D721Med (cell line): ENCODE data around the gene AQP2.

Experiments used
- DNase-seq: peaks from one replicate; pipeline ENCODE4 v3.0.0; 2011; ENCODE audit warnings: low spot score; ENCODE audit not compliant: insufficient read length
- FAIRE-seq: peaks from 2 replicates; lab custom pipeline; 2011; peaks lifted over from hg19 to GRCh38; lab: Jason Lieb, UNC
- CTCF ChIP-seq: IDR thresholded peaks from 2 replicates; pipeline ENCODE4 v1.5.1; 2012; ENCODE audit warnings: mild to moderate bottlenecking, control low read depth; ENCODE audit not compliant: insufficient read depth; ENCODE audit errors: missing control alignments

AQP2 gene

DNA sequence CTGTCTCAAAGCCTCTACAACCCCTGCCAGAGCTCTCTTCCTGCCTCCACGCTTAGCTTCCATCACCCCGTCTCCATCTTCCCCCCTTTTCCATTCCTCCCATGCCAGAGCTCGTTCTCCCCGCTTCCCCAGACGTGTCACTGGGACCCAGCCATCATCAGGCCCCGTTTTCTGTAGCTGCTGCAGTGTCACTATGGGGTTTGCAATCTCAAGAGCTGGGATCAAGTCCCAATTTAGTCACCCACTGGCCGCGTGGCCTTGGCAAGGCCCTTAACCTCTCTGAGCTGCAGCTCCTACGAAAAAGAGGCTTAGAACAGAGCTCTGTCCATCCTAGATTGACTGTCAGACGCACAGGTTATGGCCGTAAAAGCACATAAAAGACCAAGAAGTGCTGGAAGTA, 45.9 kb upstream of the AQP2 start:
- FAIRE-seq (no peak), DNase-seq (no peak)
- no peak for TF ChIP-seq CTCF

- TF ChIP-seq CTCF, result no peak
- DNase-seq (no peak), FAIRE-seq (no peak)
These were observed 44.7 kb upstream of the AQP2 start for GRCh38 chr12:49905718-49906314.

GRCh38 chr12:49907352-49907751, 43.2 kb upstream of the AQP2 start:
- TF ChIP-seq CTCF, result no peak
- no peak for FAIRE-seq
- no peak for DNase-seq

DNA sequence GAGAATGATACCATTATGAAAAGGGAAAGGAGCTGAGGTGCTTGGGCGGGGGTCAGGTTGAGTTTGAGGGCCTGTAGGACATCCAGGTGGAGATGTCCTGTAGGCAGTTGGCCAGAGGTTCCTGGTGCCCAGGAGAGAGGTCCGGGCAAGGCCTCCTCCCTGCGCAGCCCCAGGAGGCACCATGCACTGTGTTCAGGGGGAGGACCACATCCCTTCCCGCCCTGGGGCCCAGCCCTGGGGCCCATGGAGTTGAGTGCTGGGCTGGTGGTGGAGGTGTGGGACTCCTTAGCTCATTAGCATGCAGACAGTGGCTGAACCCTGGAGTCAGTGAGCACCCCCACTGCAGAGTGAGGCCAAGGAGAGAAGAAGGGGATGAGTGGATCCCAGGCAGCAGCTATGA, 41.2 kb upstream of the AQP2 start:
- no peak for DNase-seq
- TF ChIP-seq CTCF, result no peak
- no peak for FAIRE-seq

DNA sequence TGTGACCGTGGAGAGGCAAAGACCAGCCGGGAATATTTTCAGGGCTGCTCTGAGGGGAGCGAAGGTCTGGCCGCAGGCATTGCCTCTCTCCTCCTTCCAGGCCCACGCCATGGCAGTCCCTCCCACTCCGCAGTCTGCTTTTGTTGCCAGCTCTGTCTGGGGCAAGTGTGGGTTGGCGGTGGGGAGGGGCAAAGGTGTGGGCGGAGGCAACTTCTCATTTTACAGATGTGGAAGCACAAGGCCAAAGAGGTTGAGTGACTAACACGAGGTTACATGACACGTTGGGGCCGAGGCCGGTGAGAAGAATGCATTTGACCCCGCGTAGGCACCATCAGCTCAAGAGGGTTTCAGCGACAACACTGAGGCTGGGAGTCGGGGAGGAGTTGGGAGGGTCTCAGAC, 40.7 kb upstream of the AQP2 start:
- FAIRE-seq (no peak), DNase-seq (no peak)
- TF ChIP-seq CTCF, result no peak

GRCh38 chr12:49910331-49911212, 40.0 kb upstream of the AQP2 start:
- FAIRE-seq, result no peak
- TF ChIP-seq CTCF, result no peak
- no peak for DNase-seq

- no peak for DNase-seq
- TF ChIP-seq CTCF, result no peak
- no peak for FAIRE-seq
These were observed 39.3 kb upstream of the AQP2 start for GRCh38 chr12:49911213-49911605.
